GM19397 (cell line): ENCODE results near the gene RGS5.

Experiments used
- ATAC-seq: cut with Tn5 transposase; IDR thresholded peaks from one replicate; pipeline ENCODE4 v1.9.1; 2021; ENCODE audit warnings: mild to moderate bottlenecking, moderate library complexity; ENCODE audit not compliant: unreplicated experiment

RGS5 gene

DNA sequence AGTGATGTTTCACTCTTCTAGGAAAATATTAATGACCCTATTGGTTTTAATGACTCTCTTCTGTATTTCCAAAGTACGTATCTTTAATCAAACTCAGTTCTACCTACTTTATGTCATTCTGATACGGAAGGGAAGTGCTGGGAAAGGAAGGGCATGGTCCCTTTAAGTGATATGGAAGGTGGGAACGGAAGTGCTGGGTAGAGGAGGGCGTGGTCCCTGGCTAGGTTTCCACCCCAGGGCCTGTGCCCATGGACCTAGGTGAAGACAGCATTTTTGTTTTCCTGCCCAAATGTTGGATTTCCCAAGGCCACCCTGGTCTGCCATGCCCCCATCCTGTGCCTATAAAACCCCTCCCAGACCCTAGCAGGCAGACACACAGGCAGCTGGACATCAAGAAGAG, 109.5 kb downstream of the RGS5 start:
- no peak for ATAC-seq
